Keratinocyte (primary cell): ENCODE results near the gene SHQ1. TPM values are rescaled to one million over a fixed set of nuclear protein-coding genes. Genes with fewer than 3 reads are reported as not detected.

Experiments
- DNase-seq: peaks from one replicate; pipeline ENCODE4 v3.0.0-alpha.2; 2011; ENCODE audit warnings: low read depth, missing footprints, low spot score
- FAIRE-seq: peaks from 2 replicates; lab custom pipeline; 2011; peaks lifted over from hg19 to GRCh38; lab: Jason Lieb, UNC
- H2AFZ ChIP-seq: 2 replicates; pipeline ENCODE4 v1.6.0; 2012; ENCODE audit warnings: low read length, control low read depth, inconsistent platforms; ENCODE audit not compliant: control insufficient read depth
- H3K27ac ChIP-seq: 2 replicates; pipeline ENCODE4 v1.5.1; 2011; ENCODE audit warnings: low read length; ENCODE audit not compliant: control insufficient read depth, insufficient read depth
- H3K27me3 ChIP-seq: 3 replicates; pipeline ENCODE4 v1.6.0; 2011; ENCODE audit warnings: low read length; ENCODE audit not compliant: control insufficient read depth, insufficient read depth; ENCODE audit errors: extremely low read depth
- H3K36me3 ChIP-seq, 2 experiments: 2 replicates in 1 of 2; 3 replicates in 1 of 2; pipeline ENCODE4 v1.5.1; 2011; ENCODE audit warnings: low read length in 2 of 2, mild to moderate bottlenecking in 1 of 2; ENCODE audit not compliant: control insufficient read depth in 2 of 2, insufficient read depth in 2 of 2; ENCODE audit errors: extremely low read depth in 1 of 2
- H3K4me1 ChIP-seq: 3 replicates; pipeline ENCODE4 v1.5.1; 2011; ENCODE audit warnings: low read length; ENCODE audit not compliant: control insufficient read depth, insufficient read depth; ENCODE audit errors: extremely low read depth
- H3K4me2 ChIP-seq: 3 replicates; pipeline ENCODE4 v1.6.0; 2011; ENCODE audit warnings: low read depth, low read length; ENCODE audit not compliant: control insufficient read depth, insufficient read depth; ENCODE audit errors: extremely low read depth
- H3K4me3 ChIP-seq, 3 experiments: fragments of 200-600 bp in 1 of 3; sonication (generic) in 1 of 3; 2 replicates in 2 of 3; 3 replicates in 1 of 3; pipeline ENCODE4 v1.5.1; 2011 to 2016; ENCODE audit warnings: low read length in 3 of 3, mild to moderate bottlenecking in 3 of 3, control low read depth in 2 of 3, inconsistent platforms in 1 of 3, low read depth in 1 of 3, mixed read lengths in 1 of 3, mixed run types in 1 of 3, moderate library complexity in 1 of 3; ENCODE audit not compliant: control insufficient read depth in 2 of 3, insufficient read depth in 2 of 3; ENCODE audit errors: extremely low read depth in 1 of 3
- H3K79me2 ChIP-seq: 2 replicates; pipeline ENCODE4 v1.6.0; 2012; ENCODE audit warnings: low read length; ENCODE audit not compliant: control insufficient read depth, insufficient read depth
- H3K9ac ChIP-seq: 3 replicates; pipeline ENCODE4 v1.6.0; 2011; ENCODE audit warnings: low read length; ENCODE audit not compliant: control insufficient read depth, insufficient read depth; ENCODE audit errors: extremely low read depth
- H3K9me1 ChIP-seq: 3 replicates; pipeline ENCODE4 v1.6.0; 2011; ENCODE audit warnings: low read length; ENCODE audit not compliant: control insufficient read depth, insufficient read depth; ENCODE audit errors: extremely low read depth
- H3K9me3 ChIP-seq: 2 replicates; pipeline ENCODE4 v1.5.1; 2012; ENCODE audit warnings: low read depth, low read length; ENCODE audit not compliant: control insufficient read depth
- H4K20me1 ChIP-seq: 3 replicates; pipeline ENCODE4 v1.6.0; 2011; ENCODE audit warnings: low read length; ENCODE audit not compliant: control insufficient read depth, insufficient read depth; ENCODE audit errors: extremely low read depth
- EZH2 ChIP-seq: IDR thresholded peaks from one replicate; pipeline ENCODE4 v1.6.1; 2012; ENCODE audit warnings: inconsistent platforms, mild to moderate bottlenecking, low read length, moderate library complexity
- dilution Hi-C: fragments of 300-500 bp; cut with MboI; formaldehyde crosslinking; loops from one replicate; pipeline ENCODE4 v1.7.0; 2020; ENCODE audit warnings: low sequenced_read_pairs; ENCODE audit not compliant: extremely low pct_ligation_motif_present
- polyA plus RNA-seq, 5 experiments: library from polyadenylated mRNA; depleted of rRNA in 3 of 5; stranded (reverse) in 3 of 5; stranded (forward) in 1 of 5; unstranded in 1 of 5; fragments of >200 nt; gene quantifications; 1 replicate in 1 of 5; 2 replicates in 3 of 5; 3 replicates in 1 of 5; pipeline versions ENCODE4 v1.2.1 to v1.2.3, GENCODE V29; 2011 to 2012; ENCODE audit warnings: missing spikeins in 2 of 5, low read depth in 1 of 5, low replicate concordance in 1 of 5
- TF ChIP-seq, protein P1 (sequence below), 3 experiments: IDR thresholded peaks in 1 of 3; conservative IDR thresholded peaks in 1 of 3; optimal IDR thresholded peaks in 1 of 3; 2 replicates in 2 of 3; 3 replicates in 1 of 3; pipeline versions ENCODE3 to v1.5.1; 2011; ENCODE audit warnings: low read length in 3 of 3, mild to moderate bottlenecking in 3 of 3, moderate library complexity in 2 of 3, control low read depth in 1 of 3, inconsistent platforms in 1 of 3; ENCODE audit not compliant: insufficient read depth in 2 of 3; ENCODE audit errors: extremely low read depth in 1 of 3

The SHQ1 gene
- polyA plus RNA-seq, 1 donor (not counting 4 experiments of a cell fraction or from before 2014, with no cell fraction given), result 17.7 TPM

DNA sequence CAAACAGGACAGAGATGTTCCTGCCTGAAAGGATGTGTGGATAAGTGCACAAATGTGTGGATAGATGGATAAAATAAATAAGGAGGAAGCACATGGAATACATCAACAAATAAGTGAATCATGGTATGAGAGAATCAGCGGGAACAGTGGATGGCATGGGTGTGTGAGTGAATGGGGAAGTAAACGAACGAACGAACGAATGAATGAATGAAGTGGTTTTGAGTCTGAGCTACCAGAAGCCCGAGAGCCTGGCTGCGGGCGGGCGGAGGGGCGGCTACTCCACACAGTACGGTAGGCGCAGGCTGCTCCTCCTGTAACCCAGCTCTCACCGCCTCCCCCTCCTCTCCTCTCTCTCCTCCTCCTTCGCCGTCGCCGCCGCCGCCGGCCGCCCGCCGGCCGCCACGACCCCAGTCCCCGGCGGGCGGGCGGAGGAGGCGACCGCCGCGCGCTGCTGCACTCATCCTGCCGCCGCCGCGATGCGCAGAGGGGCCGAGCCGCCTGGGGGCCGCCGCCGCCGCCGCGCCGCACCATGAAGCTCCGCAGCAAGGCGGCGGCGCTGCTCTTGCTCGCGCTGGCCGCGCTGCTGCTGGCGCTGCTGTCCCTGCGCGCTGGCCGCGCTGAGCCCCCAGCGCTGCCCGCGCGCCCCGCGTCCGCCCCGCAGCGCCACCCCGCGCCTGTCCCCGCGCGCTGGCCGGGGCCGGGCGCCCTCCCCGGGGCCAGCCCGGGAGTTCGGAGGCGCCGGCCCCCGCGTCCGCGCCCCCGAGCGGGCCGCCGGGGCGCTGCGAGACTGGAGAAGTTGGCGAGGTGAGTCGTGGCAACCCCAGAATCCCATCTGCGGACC, 39.7 kb upstream of the SHQ1 start, which contains the start of gene GXYLT2:
Gene GXYLT2, plus strand, starts transcription at position 342 of the 841 bp plus-strand sequence. Its CDS starts 188 bp downstream, at position 530.
- Histone ChIP-seq H3K4me2 (peak within 1 kb of the TSS; percentile 96), H3K9me1 (no peaks in the 10 kb centered on the region), H3K4me1 (peaks cover 30% of the 10 kb centered on the region), H3K9ac (peak within 1 kb of the TSS; percentile 59), H3K9me3 (no peaks in the 10 kb centered on the region), H4K20me1 (no peaks in the 10 kb centered on the region), H3K36me3 (no peaks in the 10 kb centered on the region), H2AFZ (peak within 1 kb of the TSS; percentile 88), H3K4me3 (peak within 1 kb of the TSS; percentile 42 to 72 (median 61)), H3K27ac (peak within 1 kb of the TSS; percentile 32), H3K79me2 (no peaks in the 10 kb centered on the region), H3K27me3 (no peaks in the 10 kb centered on the region)
- DNase-seq (no peak), FAIRE-seq (peak; percentile 32)
- dilution Hi-C loops, result no loop called here
- TF ChIP-seq, protein P1, sequence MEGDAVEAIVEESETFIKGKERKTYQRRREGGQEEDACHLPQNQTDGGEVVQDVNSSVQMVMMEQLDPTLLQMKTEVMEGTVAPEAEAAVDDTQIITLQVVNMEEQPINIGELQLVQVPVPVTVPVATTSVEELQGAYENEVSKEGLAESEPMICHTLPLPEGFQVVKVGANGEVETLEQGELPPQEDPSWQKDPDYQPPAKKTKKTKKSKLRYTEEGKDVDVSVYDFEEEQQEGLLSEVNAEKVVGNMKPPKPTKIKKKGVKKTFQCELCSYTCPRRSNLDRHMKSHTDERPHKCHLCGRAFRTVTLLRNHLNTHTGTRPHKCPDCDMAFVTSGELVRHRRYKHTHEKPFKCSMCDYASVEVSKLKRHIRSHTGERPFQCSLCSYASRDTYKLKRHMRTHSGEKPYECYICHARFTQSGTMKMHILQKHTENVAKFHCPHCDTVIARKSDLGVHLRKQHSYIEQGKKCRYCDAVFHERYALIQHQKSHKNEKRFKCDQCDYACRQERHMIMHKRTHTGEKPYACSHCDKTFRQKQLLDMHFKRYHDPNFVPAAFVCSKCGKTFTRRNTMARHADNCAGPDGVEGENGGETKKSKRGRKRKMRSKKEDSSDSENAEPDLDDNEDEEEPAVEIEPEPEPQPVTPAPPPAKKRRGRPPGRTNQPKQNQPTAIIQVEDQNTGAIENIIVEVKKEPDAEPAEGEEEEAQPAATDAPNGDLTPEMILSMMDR (optimal IDR thresholded peaks at IDR 0.05 in 1 of 3, IDR thresholded peaks at IDR 0.05 in 1 of 3, conservative IDR thresholded peaks at IDR 0.05 in 1 of 3; ENCODE audit: extremely low read depth in 1 of 3, insufficient read depth in 2 of 3, low read length in 3 of 3), result no peak
- no peak for TF ChIP-seq EZH2

GRCh38 chr3:72887343-72887704, 39.1 kb upstream of the SHQ1 start:
- FAIRE-seq (peak; percentile 13), DNase-seq (no peak)
- no peaks in the 10 kb centered on the region for H3K36me3 ChIP-seq
- no peaks in the 10 kb centered on the region for H4K20me1 ChIP-seq
- peak overlapping the region; percentile 96 for H3K4me2 ChIP-seq
- peak; percentile 34 for TF ChIP-seq EZH2
- TF ChIP-seq, protein P1 (optimal IDR thresholded peaks at IDR 0.05 in 1 of 3, IDR thresholded peaks at IDR 0.05 in 1 of 3, conservative IDR thresholded peaks at IDR 0.05 in 1 of 3; ENCODE audit: extremely low read depth in 1 of 3, insufficient read depth in 2 of 3, low read length in 3 of 3), result no peak
- no peaks in the 10 kb centered on the region for H3K27me3 ChIP-seq
- peaks cover 27% of the 10 kb centered on the region for H3K4me1 ChIP-seq
- dilution Hi-C loops, result no loop called here
- peak overlapping the region; percentile 42 to 72 (median 61) for H3K4me3 ChIP-seq
- H3K9me3 ChIP-seq, result no peaks in the 10 kb centered on the region
- peak overlapping the region; percentile 88 for H2AFZ ChIP-seq
- H3K27ac ChIP-seq, result peak overlapping the region; percentile 32
- H3K9ac ChIP-seq, result peak overlapping the region; percentile 59
- no peaks in the 10 kb centered on the region for H3K79me2 ChIP-seq
- no peaks in the 10 kb centered on the region for H3K9me1 ChIP-seq
